ENCODE results near the gene PLSCR1. TPM values are rescaled to one million over a fixed set of nuclear protein-coding genes. Genes with fewer than 3 reads are reported as not detected.

The PLSCR1 gene
- total RNA-seq, 1 experiment from 2014 or later, result 48.9 TPM

DNA sequence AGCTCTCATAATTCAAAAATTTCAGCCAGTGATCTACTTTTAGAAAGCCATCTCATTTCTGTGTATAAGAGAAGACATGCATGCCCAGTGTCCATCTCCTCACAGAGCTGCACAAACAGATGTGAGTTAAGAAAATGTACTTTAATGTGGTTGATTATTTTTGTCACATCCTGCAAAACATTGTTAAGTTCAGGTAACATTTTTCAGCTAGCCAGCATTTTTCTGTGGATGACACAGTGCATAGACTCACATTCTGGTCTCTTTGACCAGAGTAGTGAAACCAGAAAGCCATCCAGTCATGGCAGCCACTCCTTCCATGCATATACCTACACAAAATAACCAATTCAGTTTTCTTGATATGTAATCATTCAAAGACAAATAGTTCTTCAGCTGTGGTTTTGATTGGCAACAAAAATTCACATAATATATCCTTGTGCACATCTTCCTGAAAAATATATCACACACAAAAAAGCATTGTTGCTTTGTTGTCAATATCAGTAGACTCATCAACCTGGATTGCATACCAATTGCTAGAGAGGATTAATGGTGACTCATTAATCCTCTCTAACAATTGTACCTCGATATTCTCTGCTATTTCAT is 2.1 kb upstream of the PLSCR1 start:
- Histone ChIP-seq H2AK5ac (ENCODE audit: insufficient read length, low read length) (no peak overlapping the region), H3K27me3 (ENCODE audit: insufficient read depth, low read length) (no peaks in the 10 kb centered on the region), H2BK15ac (ENCODE audit: low read depth, low read length) (no peak overlapping the region), H3K14ac (ENCODE audit: insufficient read depth, low read length) (no peak overlapping the region), H3K27ac (ENCODE audit: insufficient read length, low read depth, low read length) (no peak overlapping the region), H2AFZ (ENCODE audit: low read length) (no peak overlapping the region), H4K91ac (ENCODE audit: insufficient read length, low read depth, low read length) (no peak overlapping the region), H3K4me2 (ENCODE audit: insufficient read depth, insufficient read length, low read length) (no peak overlapping the region), H3K4me1 (ENCODE audit: insufficient read depth, low read length) (0 out of 2 replicates have a peak, but pooled peaks cover 9% of the 10 kb centered on the region), H3T11ph (ENCODE audit: low read length) (no peak overlapping the region), H2BK12ac (ENCODE audit: insufficient read length, low read depth, low read length) (no peak overlapping the region), H3K9ac (ENCODE audit: extremely low read depth, insufficient read length, low read length) (no peak overlapping the region), H4K5ac (ENCODE audit: insufficient read length, low read depth, low read length) (no peak overlapping the region), H3K56ac (ENCODE audit: insufficient read length, low read depth, low read length) (no peak overlapping the region), H2BK5ac (ENCODE audit: insufficient read length, low read length) (no peak overlapping the region), H4K20me1 (ENCODE audit: control insufficient read depth, insufficient read depth, insufficient read length) (no peaks in the 10 kb centered on the region), H3K23me2 (ENCODE audit: insufficient read length, low read depth, low read length, poor library complexity, severe bottlenecking) (peaks cover 13% of the 10 kb centered on the region), H3K4ac (ENCODE audit: low read depth, low read length) (no peak overlapping the region), H2BK20ac (ENCODE audit: low read depth, low read length, poor library complexity, severe bottlenecking) (no peak overlapping the region), H2BK120ac (ENCODE audit: low read depth, low read length, poor library complexity, severe bottlenecking) (no peak overlapping the region), H3K79me1 (ENCODE audit: insufficient read depth, low read depth, low read length, poor library complexity, severe bottlenecking) (no peaks in the 10 kb centered on the region), H4K8ac (replicated peaks; ENCODE audit: insufficient read length, low read depth, low read length) (no peak overlapping the region), H3K18ac (ENCODE audit: insufficient read length, low read depth, low read length) (no peak overlapping the region), H3K23ac (ENCODE audit: insufficient read length, low read depth, low read length) (no peak overlapping the region), H3K9me3 (ENCODE audit: control insufficient read depth, low read depth, low read length) (no peaks in the 10 kb centered on the region), H3K79me2 (ENCODE audit: insufficient read depth, low read length) (peaks cover 4% of the 10 kb centered on the region; the same call in 1 of the 2 replicates)
- H3K36me3 Mint-ChIP-seq (ENCODE audit: insufficient read depth in 1 of 3, low read depth in 3 of 3), result peaks cover 0 to 5% (median 4%) of the 10 kb centered on the region in 3 experiments; a peak in 4 of 7 replicates
- no peak for DNase-seq
- no CpG with 5 or more reads among the region's 1 CpG for WGBS (ENCODE audit: extremely low coverage, insufficient read length, low lambda C conversion rate)
- no peak overlapping the region for H3K4me3 Mint-ChIP-seq
- H3K9me3 Mint-ChIP-seq, result no peaks in the 10 kb centered on the region
- no peak for TF ChIP-seq CTCF (conservative IDR thresholded peaks at IDR 0.05)
- H3K27ac Mint-ChIP-seq, result no peak overlapping the region
- peaks cover 38 to 45% of the 10 kb centered on the region in 2 experiments for H3K4me1 Mint-ChIP-seq
- H3K27me3 Mint-ChIP-seq (ENCODE audit: low read depth), result no peaks in the 10 kb centered on the region; the same call in 1 of the 2 replicates

Data from H9 (cell line).